HCT116 (cell line): ENCODE results near the gene HLCS. TPM values are rescaled to one million over a fixed set of nuclear protein-coding genes. Genes with fewer than 3 reads are reported as not detected.

Experiments used
- ATAC-seq: fragments of 200-7000 bp; cut with Tn5 transposase; 2 replicates; pipeline ENCODE4 v1.9.1; 2020; ENCODE audit warnings: mild to moderate bottlenecking, moderate library complexity
- BruUV-seq: library from RNA; stranded (reverse); fragments of 400-500 nt; replicated peaks from 2 replicates; lab custom pipeline; 2021; lab: Mats Ljungman, UMichigan
- CTCF ChIA-PET: fragments of 300-600 bp; sonication (Branson Sonifier 250); formaldehyde crosslinking; loops from one replicate; lab custom pipeline; 2021; ENCODE audit warnings: antibody characterized with exemption; lab: Charles Lee
- POLR2A ChIA-PET: fragments of 300-600, 350-600 bp; sonication (Branson Sonifier 250); formaldehyde crosslinking; loops from one replicate; lab custom pipeline; 2021; ENCODE audit warnings: antibody characterized with exemption; lab: Charles Lee
- RAD21 ChIA-PET, 2 experiments: fragments of 300-600 bp; sonication (Branson Sonifier 250); formaldehyde crosslinking; loops; one replicate each; lab custom pipeline; 2023; ENCODE audit warnings: low total read pairs in 2 of 2; ENCODE audit not compliant: uncharacterized antibody in 2 of 2, unreplicated experiment in 2 of 2, low non-redundant PET in 1 of 2; lab: Charles Lee
- DNase-seq: peaks from one replicate; pipeline ENCODE4 v3.0.0-alpha.2; 2010; ENCODE audit warnings: low read depth, low spot score
- H2AFZ ChIP-seq: fragments of 200-600 bp; shearing (Covaris generic), sonication (generic); 2 replicates; pipeline ENCODE4 v1.6.1; 2017; ENCODE audit warnings: low read depth, mixed run types, mixed read lengths, antibody characterized with exemption, low read length; ENCODE audit not compliant: poor library complexity, severe bottlenecking
- H3K27ac ChIP-seq: 2 replicates; pipeline ENCODE4 v1.5.1; 2012; ENCODE audit warnings: low read depth, low read length
- H3K27me3 ChIP-seq: fragments of 200-600 bp; sonication (generic); 2 replicates; pipeline ENCODE4 v1.6.1; 2016; ENCODE audit warnings: mixed run types, low read length, mixed read lengths; ENCODE audit not compliant: insufficient read depth
- H3K36me3 ChIP-seq, 2 experiments: fragments of 200-500 bp in 1 of 2; fragments of 200-600 bp in 1 of 2; sonication (Bioruptor generic) in 1 of 2; sonication (generic) in 1 of 2; 2 replicates each; pipeline versions ENCODE4 v1.5.1 to v1.6.1; 2014 to 2016; ENCODE audit warnings: low read length in 2 of 2, inconsistent platforms in 1 of 2, mixed read lengths in 1 of 2, mixed run types in 1 of 2; ENCODE audit not compliant: insufficient read depth in 2 of 2, control insufficient read depth in 1 of 2
- H3K4me1 ChIP-seq, 2 experiments: fragments of 200-600 bp in 1 of 2; sonication (generic) in 1 of 2; 2 replicates each; pipeline versions ENCODE4 v1.5.1 to v1.6.1; 2012 to 2017; ENCODE audit warnings: low read length in 2 of 2, inconsistent platforms in 1 of 2, mild to moderate bottlenecking in 1 of 2, mixed read lengths in 1 of 2, mixed run types in 1 of 2, moderate library complexity in 1 of 2; ENCODE audit not compliant: insufficient read depth in 2 of 2, control insufficient read depth in 1 of 2
- H3K4me2 ChIP-seq: fragments of 200-600 bp; sonication (generic); 2 replicates; pipeline ENCODE4 v1.6.1; 2017; ENCODE audit warnings: mixed run types, low read length, mixed read lengths
- H3K4me3 ChIP-seq, 2 experiments: fragments of 200-600 bp in 1 of 2; sonication (generic) in 1 of 2; replicated peaks in 1 of 2; 2 replicates each; pipeline ENCODE4 v1.5.1; 2011 to 2016; ENCODE audit warnings: low read length in 2 of 2, control low read depth in 1 of 2, low read depth in 1 of 2, mild to moderate bottlenecking in 1 of 2, mixed read lengths in 1 of 2, mixed run types in 1 of 2
- H3K79me2 ChIP-seq: fragments of 200-600 bp; sonication (generic); 2 replicates; pipeline ENCODE4 v1.6.1; 2017; ENCODE audit warnings: mild to moderate bottlenecking, mixed run types, low read length, moderate library complexity, mixed read lengths; ENCODE audit not compliant: insufficient read depth
- H3K9ac ChIP-seq: fragments of 200-600 bp; sonication (generic); 2 replicates; pipeline ENCODE4 v1.6.1; 2016; ENCODE audit warnings: low read length, mixed read lengths
- H3K9me2 ChIP-seq: fragments of 200-600 bp; sonication (generic), shearing (Covaris generic); 2 replicates; pipeline ENCODE4 v1.6.1; 2017; ENCODE audit warnings: mixed run types, mild to moderate bottlenecking, moderate library complexity; ENCODE audit not compliant: insufficient read depth
- H3K9me3 ChIP-seq, 2 experiments: fragments of 200-500 bp in 1 of 2; fragments of 200-600 bp in 1 of 2; sonication (Bioruptor generic) in 1 of 2; sonication (generic) in 1 of 2; 2 replicates each; pipeline ENCODE4 v1.6.1; 2014 to 2017; ENCODE audit warnings: low read length in 2 of 2, mixed read lengths in 2 of 2, inconsistent platforms in 1 of 2, low read depth in 1 of 2, mild to moderate bottlenecking in 1 of 2, mixed run types in 1 of 2, moderate library complexity in 1 of 2; ENCODE audit not compliant: control insufficient read depth in 1 of 2, insufficient read depth in 1 of 2
- H4K20me1 ChIP-seq: fragments of 200-600 bp; sonication (generic), shearing (Covaris generic); 2 replicates; pipeline ENCODE4 v1.6.1; 2017; ENCODE audit warnings: mixed run types, mild to moderate bottlenecking, moderate library complexity; ENCODE audit not compliant: insufficient read depth
- CEBPB ChIP-seq: IDR thresholded peaks from 2 replicates; pipeline ENCODE4 v1.6.1; 2012; ENCODE audit warnings: low read depth
- ELF1 ChIP-seq: IDR thresholded peaks from 2 replicates; pipeline ENCODE4 v1.6.1; 2012; ENCODE audit warnings: low read depth, borderline replicate concordance
- EZH2 ChIP-seq: fragments of 200-600 bp; sonication (generic); IDR thresholded peaks from 2 replicates; pipeline ENCODE4 v1.6.1; 2017; ENCODE audit warnings: antibody characterized with exemption, mixed run types
- EZH2phosphoT487 ChIP-seq: fragments of 200-600 bp; IDR thresholded peaks from 2 replicates; pipeline ENCODE4 v1.6.1; 2018; ENCODE audit warnings: antibody characterized with exemption, borderline replicate concordance
- FOSL1 ChIP-seq: IDR thresholded peaks from 2 replicates; pipeline ENCODE4 v1.6.1; 2012; ENCODE audit warnings: low read depth
- JUND ChIP-seq: IDR thresholded peaks from 2 replicates; pipeline ENCODE4 v1.6.1; 2012
- MAX ChIP-seq: IDR thresholded peaks from 2 replicates; pipeline ENCODE4 v1.6.1; 2012
- POLR2A ChIP-seq: IDR thresholded peaks from 2 replicates; pipeline ENCODE4 v1.7.0; 2011; ENCODE audit warnings: borderline replicate concordance; ENCODE audit not compliant: insufficient read depth, insufficient read length; ENCODE audit errors: extremely low read depth
- SIN3A ChIP-seq: IDR thresholded peaks from 2 replicates; pipeline ENCODE4 v1.6.1; 2012; ENCODE audit warnings: low read depth
- SP1 ChIP-seq: IDR thresholded peaks from 2 replicates; pipeline ENCODE4 v1.6.1; 2012; ENCODE audit warnings: low read depth
- SRF ChIP-seq: IDR thresholded peaks from 2 replicates; pipeline ENCODE4 v1.6.1; 2012; ENCODE audit warnings: low read depth
- TCF7L2 ChIP-seq: IDR thresholded peaks from 2 replicates; pipeline ENCODE4 v1.7.0; 2011; ENCODE audit warnings: borderline replicate concordance, inconsistent platforms; ENCODE audit not compliant: insufficient read depth, insufficient read length; ENCODE audit errors: extremely low read depth
- YY1 ChIP-seq: IDR thresholded peaks from 2 replicates; pipeline ENCODE4 v1.6.1; 2011; ENCODE audit warnings: low read length, low read depth, moderate library complexity, mild to moderate bottlenecking; ENCODE audit not compliant: insufficient replicate concordance; ENCODE audit errors: extremely low read depth
- ZBTB33 ChIP-seq: IDR thresholded peaks from 2 replicates; pipeline ENCODE4 v1.6.1; 2011; ENCODE audit warnings: mild to moderate bottlenecking, low read length, moderate library complexity; ENCODE audit not compliant: insufficient replicate concordance; ENCODE audit errors: extremely low read depth
- ZFX ChIP-seq: fragments of 450-650 bp; IDR thresholded peaks from 2 replicates; pipeline ENCODE4 v1.6.1; 2017
- ZNF274 ChIP-seq: fragments of 200-500 bp; sonication (Bioruptor generic); IDR thresholded peaks from 2 replicates; pipeline ENCODE4 v1.6.1; 2014; ENCODE audit warnings: mild to moderate bottlenecking, low read depth, low read length, inconsistent platforms
- intact Hi-C: fragments of 100-400 bp; cut with micrococcal nuclease; formaldehyde crosslinking; loops from 2 replicates; pipeline ENCODE4 v1.10.0; 2022
- total RNA-seq: library from RNA; stranded (reverse); gene quantifications from one replicate; pipeline ENCODE4 v1.2.1, GENCODE V29; 2021; ENCODE audit not compliant: unreplicated experiment
- TF ChIP-seq, protein P1 (sequence below): IDR thresholded peaks from 2 replicates; pipeline ENCODE4 v1.6.1; 2012
- TF ChIP-seq, protein P2 (sequence below): IDR thresholded peaks from 2 replicates; pipeline ENCODE4 v1.6.1; 2012; ENCODE audit warnings: low read depth

The HLCS gene
- total RNA-seq, 1 experiment from 2014 or later = 18.5 TPM

GRCh38 chr21:36792505-36792967 lies 173.9 kb downstream of the HLCS start:
- no peak overlapping the region for H3K27ac ChIP-seq
- TF ChIP-seq, protein P1, sequence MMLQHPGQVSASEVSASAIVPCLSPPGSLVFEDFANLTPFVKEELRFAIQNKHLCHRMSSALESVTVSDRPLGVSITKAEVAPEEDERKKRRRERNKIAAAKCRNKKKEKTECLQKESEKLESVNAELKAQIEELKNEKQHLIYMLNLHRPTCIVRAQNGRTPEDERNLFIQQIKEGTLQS = no peak
- TF ChIP-seq JUND = no peak
- no peak for TF ChIP-seq ZNF274
- TF ChIP-seq, protein P2, sequence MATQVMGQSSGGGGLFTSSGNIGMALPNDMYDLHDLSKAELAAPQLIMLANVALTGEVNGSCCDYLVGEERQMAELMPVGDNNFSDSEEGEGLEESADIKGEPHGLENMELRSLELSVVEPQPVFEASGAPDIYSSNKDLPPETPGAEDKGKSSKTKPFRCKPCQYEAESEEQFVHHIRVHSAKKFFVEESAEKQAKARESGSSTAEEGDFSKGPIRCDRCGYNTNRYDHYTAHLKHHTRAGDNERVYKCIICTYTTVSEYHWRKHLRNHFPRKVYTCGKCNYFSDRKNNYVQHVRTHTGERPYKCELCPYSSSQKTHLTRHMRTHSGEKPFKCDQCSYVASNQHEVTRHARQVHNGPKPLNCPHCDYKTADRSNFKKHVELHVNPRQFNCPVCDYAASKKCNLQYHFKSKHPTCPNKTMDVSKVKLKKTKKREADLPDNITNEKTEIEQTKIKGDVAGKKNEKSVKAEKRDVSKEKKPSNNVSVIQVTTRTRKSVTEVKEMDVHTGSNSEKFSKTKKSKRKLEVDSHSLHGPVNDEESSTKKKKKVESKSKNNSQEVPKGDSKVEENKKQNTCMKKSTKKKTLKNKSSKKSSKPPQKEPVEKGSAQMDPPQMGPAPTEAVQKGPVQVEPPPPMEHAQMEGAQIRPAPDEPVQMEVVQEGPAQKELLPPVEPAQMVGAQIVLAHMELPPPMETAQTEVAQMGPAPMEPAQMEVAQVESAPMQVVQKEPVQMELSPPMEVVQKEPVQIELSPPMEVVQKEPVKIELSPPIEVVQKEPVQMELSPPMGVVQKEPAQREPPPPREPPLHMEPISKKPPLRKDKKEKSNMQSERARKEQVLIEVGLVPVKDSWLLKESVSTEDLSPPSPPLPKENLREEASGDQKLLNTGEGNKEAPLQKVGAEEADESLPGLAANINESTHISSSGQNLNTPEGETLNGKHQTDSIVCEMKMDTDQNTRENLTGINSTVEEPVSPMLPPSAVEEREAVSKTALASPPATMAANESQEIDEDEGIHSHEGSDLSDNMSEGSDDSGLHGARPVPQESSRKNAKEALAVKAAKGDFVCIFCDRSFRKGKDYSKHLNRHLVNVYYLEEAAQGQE = no peak
- no peak for TF ChIP-seq ELF1
- TF ChIP-seq ZFX = no peak
- no peak for TF ChIP-seq YY1
- TF ChIP-seq MAX = no peak
- TF ChIP-seq EZH2 = no peak
- no peak for TF ChIP-seq EZH2phosphoT487
- TF ChIP-seq SP1 = no peak
- TF ChIP-seq FOSL1 = no peak
- no peak for TF ChIP-seq SRF
- no peak for TF ChIP-seq ZBTB33
- TF ChIP-seq SIN3A = no peak
- no peak for TF ChIP-seq TCF7L2
- TF ChIP-seq POLR2A = no peak
- TF ChIP-seq CEBPB = no peak
- no peaks in the 10 kb centered on the region for H3K79me2 ChIP-seq
- intact Hi-C loops = no loop called here
- H3K9ac ChIP-seq = no peak overlapping the region
- peaks cover 11 to 21% of the 10 kb centered on the region in 2 experiments for H3K4me1 ChIP-seq
- ATAC-seq = no peak
- no peak overlapping the region for H3K4me2 ChIP-seq
- no peaks in the 10 kb centered on the region for H3K9me2 ChIP-seq
- no peak overlapping the region for H3K4me3 ChIP-seq
- DNase-seq = no peak
- no peaks in the 10 kb centered on the region for H4K20me1 ChIP-seq
- no peaks in the 10 kb centered on the region for H3K27me3 ChIP-seq
- POLR2A ChIA-PET = no interaction called here
- RAD21 ChIA-PET = no interaction called here
- peaks cover 0 to 2% of the 10 kb centered on the region in 2 experiments; a peak in 1 of 4 replicates for H3K9me3 ChIP-seq
- CTCF ChIA-PET = no interaction called here
- no peaks in the 10 kb centered on the region for H3K36me3 ChIP-seq
- BruUV-seq = no TSS peak
- no peak overlapping the region for H2AFZ ChIP-seq
